HG03097 (cell line): ENCODE measurements around the gene GALNT18.

Source experiments
- ATAC-seq: cut with Tn5 transposase; IDR thresholded peaks from one replicate; pipeline ENCODE4 v1.9.1; 2021; ENCODE audit not compliant: unreplicated experiment, low FRiP score

GALNT18 gene

DNA sequence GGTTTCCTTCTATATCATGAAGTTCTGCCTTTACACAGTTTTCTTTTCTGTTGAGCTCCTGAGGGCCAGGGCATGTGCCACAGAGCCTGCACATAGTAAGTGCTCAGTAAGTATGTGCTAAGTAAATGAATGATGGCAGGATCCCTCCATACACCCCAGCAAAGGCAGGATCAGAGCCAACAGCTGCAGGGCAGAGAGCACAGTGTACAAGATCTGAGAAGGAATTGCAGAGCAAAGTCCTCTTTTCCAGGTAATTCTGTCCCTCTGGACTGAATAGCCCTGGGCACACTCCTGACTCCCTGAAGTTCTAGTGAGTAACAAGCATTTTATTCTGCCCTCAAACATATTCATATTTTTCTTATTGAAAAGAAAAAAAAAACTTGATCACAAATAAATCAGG, 117.7 kb downstream of the GALNT18 start:
- no peak for ATAC-seq

- ATAC-seq = no peak
Observed at GRCh38 chr11:11502263-11502861, 119.4 kb downstream of the GALNT18 start.

- no peak for ATAC-seq
Observed at GRCh38 chr11:11501546-11502262, 120.1 kb downstream of the GALNT18 start.

- no peak for ATAC-seq
Observed at GRCh38 chr11:11500744-11501487, 120.9 kb downstream of the GALNT18 start.

- ATAC-seq = no peak
Observed at GRCh38 chr11:11499300-11499699, 122.5 kb downstream of the GALNT18 start.

DNA sequence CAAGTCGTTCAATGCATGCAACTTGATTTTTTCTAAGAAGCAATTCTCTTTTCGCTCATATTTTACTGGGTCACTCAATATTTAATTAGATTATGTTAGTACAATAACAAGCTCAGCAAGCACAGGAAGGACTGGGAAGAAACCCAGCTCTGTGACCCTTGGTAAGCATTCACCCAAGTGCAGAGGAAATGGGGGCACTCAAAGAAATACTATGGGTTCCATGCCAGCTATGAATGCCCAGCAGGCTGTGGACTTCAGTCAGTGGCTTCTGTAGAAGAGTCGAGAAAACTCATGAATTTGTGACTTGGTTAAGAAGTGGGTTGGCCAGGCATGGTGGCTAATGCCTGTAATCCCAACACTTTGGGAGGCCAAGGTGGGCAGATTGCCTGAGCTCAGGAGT, 123.6 kb downstream of the GALNT18 start:
- no peak for ATAC-seq

- no peak for ATAC-seq
Observed at GRCh38 chr11:11496879-11497278, 124.9 kb downstream of the GALNT18 start.

DNA sequence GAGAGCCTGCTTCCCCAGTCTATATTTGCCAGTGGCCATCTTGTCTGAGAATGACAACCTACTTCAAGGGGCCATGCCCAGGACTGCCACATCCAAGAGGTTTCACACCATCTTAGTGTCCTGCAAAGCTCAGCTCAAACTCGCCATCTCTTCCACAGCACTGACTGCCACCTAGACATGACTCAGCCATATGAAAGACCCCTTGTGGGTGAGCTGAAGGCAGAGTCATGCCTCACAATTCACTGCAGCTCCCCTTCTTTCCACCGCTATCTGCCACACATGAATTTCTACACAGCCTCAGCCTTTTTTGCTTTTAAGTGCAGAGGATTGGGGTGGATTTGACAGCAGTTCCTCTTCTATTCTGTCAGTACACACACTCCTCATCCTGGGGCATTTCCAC, 127.5 kb downstream of the GALNT18 start:
- ATAC-seq = no peak

DNA sequence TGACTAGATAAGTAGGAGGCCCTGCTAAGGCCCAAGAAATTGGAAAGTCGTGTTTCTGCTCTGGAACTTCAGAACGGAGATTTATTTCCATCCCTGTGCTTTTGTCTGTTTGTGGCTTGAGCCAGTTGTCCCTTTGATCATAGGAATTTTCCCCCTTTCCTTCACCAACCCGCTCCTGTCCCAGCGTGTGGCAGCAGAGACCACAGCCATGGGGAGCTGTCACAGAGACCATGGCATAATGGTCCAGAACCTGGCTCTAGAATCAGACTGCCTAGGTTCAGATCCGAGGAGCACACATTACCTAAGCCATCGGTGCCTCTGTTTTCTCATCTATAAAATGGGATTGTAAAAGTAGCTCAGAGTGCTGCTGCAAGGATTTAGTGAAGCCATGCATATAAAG, 128.1 kb downstream of the GALNT18 start:
- ATAC-seq = no peak

- ATAC-seq = no peak
Observed at GRCh38 chr11:11491589-11491988, 130.2 kb downstream of the GALNT18 start.

DNA sequence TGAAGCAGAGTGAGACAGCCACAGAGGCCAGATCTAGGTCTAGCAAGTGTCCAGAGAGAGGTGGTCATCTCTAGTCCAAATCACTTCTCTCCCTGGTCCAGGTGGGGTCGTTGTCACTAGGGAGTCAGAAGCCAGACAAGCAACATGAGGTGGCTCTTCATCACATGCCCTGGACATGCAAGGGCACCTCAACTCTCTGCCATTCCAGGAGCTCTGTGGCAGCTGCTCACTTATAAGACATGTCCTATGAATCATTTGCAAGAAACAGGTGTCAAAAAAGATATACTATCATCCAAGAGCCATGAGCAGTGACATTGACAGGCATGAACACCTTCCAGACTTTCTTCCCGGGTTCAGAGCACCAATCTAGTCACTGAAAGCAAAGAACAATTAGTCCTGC, 130.8 kb downstream of the GALNT18 start:
- ATAC-seq = no peak

DNA sequence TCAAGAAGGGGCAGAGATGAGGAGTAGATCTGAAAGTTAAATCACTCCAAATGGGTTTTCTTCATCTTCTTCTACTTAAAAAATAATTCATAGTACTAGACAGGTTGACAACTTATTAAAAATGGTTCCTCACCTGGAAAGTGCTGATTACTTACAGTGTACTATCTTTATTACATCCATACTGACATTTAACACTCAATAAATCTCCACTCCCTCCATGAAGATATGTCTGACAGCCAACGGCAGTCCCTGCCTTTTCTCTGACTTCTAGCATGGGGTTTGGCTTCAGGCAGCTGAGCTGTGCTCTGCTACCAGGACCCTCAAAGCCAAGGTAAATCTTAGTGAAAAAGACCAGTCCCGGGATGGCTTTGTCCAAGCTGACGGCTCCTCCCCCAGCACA, 135.4 kb downstream of the GALNT18 start:
- no peak for ATAC-seq

DNA sequence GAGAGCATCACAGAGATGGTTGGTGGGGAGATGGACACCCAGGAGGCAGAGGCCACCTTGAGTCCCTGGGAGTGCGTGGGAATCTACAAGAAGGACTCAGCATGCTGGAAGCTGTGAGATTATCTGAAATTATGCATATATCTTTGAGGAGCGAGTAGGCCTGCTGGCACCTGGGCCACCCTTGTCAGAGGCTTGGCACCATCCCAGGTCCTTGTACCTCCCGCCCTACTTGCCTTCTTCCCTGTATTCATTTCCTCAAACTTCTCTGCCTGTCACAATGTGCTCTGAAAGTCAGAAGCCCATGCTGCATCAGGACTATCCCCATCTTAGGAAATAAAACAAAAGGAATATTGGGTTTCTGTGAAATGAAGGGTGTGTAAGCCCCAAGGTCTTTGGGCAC, 135.8 kb downstream of the GALNT18 start:
- no peak for ATAC-seq

GRCh38 chr11:11483627-11484026, 138.2 kb downstream of the GALNT18 start:
- ATAC-seq = no peak

GRCh38 chr11:11482730-11483129, 139.1 kb downstream of the GALNT18 start:
- ATAC-seq = no peak

- no peak for ATAC-seq
Observed at GRCh38 chr11:11481371-11481770, 140.4 kb downstream of the GALNT18 start.

GRCh38 chr11:11480971-11481370, 140.8 kb downstream of the GALNT18 start:
- no peak for ATAC-seq

DNA sequence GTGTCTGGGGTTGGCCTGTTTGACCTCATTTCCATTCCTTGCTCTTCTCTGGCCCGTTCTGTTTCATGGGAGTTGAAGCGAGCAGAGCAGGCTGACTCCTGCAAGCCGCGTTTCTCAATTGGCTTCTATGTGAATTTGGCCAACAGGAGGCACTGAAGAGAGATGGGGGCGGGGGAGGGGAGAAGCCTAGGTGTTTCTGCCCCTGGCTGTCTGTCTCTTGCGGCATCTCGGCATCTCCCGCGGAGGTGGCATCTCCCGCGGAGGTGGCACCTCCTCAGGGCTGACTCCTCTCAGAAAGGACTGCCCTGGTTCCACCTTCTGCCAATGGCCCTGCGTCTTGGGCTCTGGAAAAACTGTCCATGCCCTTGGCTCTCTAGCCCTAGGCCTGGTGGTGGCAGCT, 143.1 kb downstream of the GALNT18 start:
- ATAC-seq = no peak

GRCh38 chr11:11477695-11478420, 143.9 kb downstream of the GALNT18 start:
- ATAC-seq = no peak

GRCh38 chr11:11476971-11477645, 144.7 kb downstream of the GALNT18 start:
- ATAC-seq = no peak

DNA sequence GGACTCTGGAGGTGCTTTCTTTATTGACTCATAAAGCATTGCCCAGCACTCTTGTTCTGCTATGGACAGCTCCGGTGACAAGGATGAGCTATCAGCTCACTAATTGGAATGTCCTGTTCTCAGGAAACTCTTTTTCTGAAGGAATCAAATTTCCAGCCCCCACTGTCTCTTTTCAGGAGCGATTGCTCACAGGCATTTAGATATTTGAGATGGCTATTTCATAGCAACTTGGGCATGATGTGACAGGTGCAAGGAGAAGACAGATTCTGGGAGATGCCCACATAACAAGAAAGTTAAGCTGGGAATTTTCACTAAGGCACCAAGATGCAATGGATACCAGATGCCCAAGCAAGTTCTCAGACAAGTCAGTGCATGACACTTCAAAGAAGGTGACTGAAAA, 145.3 kb downstream of the GALNT18 start:
- no peak for ATAC-seq
